Lower leg skin (tissue), 4 donors: ENCODE data around the gene RNF34. TPM values are rescaled to one million over a fixed set of nuclear protein-coding genes. Genes with fewer than 3 reads are reported as not detected.

Experiments
- DNase-seq, 2 donors: peaks; one replicate each; pipeline ENCODE4 v3.0.0-alpha.2; 2019; ENCODE audit warnings: low spot score in 2 of 2
- H3K4me3 ChIP-seq: fragments of 200-600 bp; sonication (generic); 2 replicates; pipeline ENCODE4 v1.5.1; 2017; ENCODE audit warnings: mild to moderate bottlenecking, low read depth; ENCODE audit not compliant: poor library complexity, severe bottlenecking
- POLR2A ChIP-seq, 2 donors: fragments of 450-650 bp; IDR thresholded peaks; one replicate each; pipeline ENCODE4 v1.6.1; 2016 to 2017; ENCODE audit warnings: antibody characterized with exemption in 2 of 2, mild to moderate bottlenecking in 1 of 2, moderate library complexity in 1 of 2
- WGBS, 2 donors: methylation state at CpG; one replicate each; pipeline ENCODE4 v1.1.5; 2018; 5-methylcytosine and 5-hydroxymethylcytosine counted together
- intact Hi-C: fragments of 100-400 bp; cut with DNase I; formaldehyde crosslinking; loops from one replicate; pipeline ENCODE4 v1.15.0; 2023; ENCODE audit warnings: low total_unique reads
- total RNA-seq, 4 donors: library from RNA; depleted of rRNA; stranded (reverse); fragments of >200 nt; gene quantifications; one replicate each; pipeline ENCODE4 v1.1.0, GENCODE V29; 2016
- TF ChIP-seq, protein P1 (sequence below), 3 donors: fragments of 450-650 bp; IDR thresholded peaks; one replicate each; pipeline ENCODE4 v1.5.1; 2016; ENCODE audit warnings: antibody characterized with exemption in 3 of 3, mild to moderate bottlenecking in 3 of 3, moderate library complexity in 2 of 3

The RNF34 gene
- total RNA-seq, 4 donors from 2014 or later: 18.9 to 32.1 (median 25.8) TPM

- TF ChIP-seq POLR2A (IDR thresholded peaks at IDR 0.05): no peak
- TF ChIP-seq, protein P1, sequence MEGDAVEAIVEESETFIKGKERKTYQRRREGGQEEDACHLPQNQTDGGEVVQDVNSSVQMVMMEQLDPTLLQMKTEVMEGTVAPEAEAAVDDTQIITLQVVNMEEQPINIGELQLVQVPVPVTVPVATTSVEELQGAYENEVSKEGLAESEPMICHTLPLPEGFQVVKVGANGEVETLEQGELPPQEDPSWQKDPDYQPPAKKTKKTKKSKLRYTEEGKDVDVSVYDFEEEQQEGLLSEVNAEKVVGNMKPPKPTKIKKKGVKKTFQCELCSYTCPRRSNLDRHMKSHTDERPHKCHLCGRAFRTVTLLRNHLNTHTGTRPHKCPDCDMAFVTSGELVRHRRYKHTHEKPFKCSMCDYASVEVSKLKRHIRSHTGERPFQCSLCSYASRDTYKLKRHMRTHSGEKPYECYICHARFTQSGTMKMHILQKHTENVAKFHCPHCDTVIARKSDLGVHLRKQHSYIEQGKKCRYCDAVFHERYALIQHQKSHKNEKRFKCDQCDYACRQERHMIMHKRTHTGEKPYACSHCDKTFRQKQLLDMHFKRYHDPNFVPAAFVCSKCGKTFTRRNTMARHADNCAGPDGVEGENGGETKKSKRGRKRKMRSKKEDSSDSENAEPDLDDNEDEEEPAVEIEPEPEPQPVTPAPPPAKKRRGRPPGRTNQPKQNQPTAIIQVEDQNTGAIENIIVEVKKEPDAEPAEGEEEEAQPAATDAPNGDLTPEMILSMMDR (IDR thresholded peaks at IDR 0.05): no peak
- 98 to 100% methylated on average over 2 of the region's 2 CpGs for WGBS, 2 donors
- DNase-seq: no peak
- intact Hi-C loops: no loop called here
- no peak overlapping the region for H3K4me3 ChIP-seq
Measured at GRCh38 chr12:121405211-121405610, 5.3 kb downstream of the RNF34 start.

DNA sequence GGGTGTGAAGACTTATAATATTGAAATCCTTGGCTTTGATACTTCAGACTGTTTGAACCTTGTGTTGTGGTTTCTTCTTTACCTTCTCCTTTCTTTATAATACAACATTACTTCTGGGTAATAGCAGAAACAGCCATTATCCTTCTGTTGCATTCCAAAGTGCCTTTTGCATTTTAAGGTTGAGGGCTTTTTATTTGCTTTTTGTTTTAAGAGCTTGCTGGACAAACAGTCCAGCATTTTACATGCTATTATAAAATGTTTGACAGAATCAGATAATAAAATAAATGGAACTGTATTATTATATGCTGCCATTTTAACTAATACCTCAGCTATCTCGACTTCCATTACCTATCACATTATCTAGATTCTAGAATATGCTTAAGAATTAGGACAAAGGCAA is 14.0 kb downstream of the RNF34 start:
- TF ChIP-seq, protein P1 (IDR thresholded peaks at IDR 0.05): no peak
- TF ChIP-seq POLR2A (IDR thresholded peaks at IDR 0.05): no peak
- no peak for DNase-seq
- intact Hi-C loops: no loop called here
- 91 to 93% methylated on average over 1 of the region's 1 CpG for WGBS, 2 donors
- H3K4me3 ChIP-seq: no peak overlapping the region

- WGBS, 2 donors: 91 to 93% methylated on average over 6 of the region's 6 CpGs
- intact Hi-C loops: no loop called here
Measured at GRCh38 chr12:121417847-121418246, 17.9 kb downstream of the RNF34 start.

GRCh38 chr12:121420109-121420508 is 20.2 kb downstream of the RNF34 start:
- H3K4me3 ChIP-seq: no peak overlapping the region
- intact Hi-C loops: no loop called here
- no peak for DNase-seq
- TF ChIP-seq, protein P1 (IDR thresholded peaks at IDR 0.05): no peak
- no peak for TF ChIP-seq POLR2A (IDR thresholded peaks at IDR 0.05)
- 87 to 92% methylated on average over 6 of the region's 6 CpGs for WGBS, 2 donors

More at GRCh38 chr12:121417847-121418246, 17.9 kb downstream of the RNF34 start:
- peak in 1 of 2 donors; percentile 34 for DNase-seq
- no peak for TF ChIP-seq POLR2A (IDR thresholded peaks at IDR 0.05)
- TF ChIP-seq, protein P1 (IDR thresholded peaks at IDR 0.05): no peak
- H3K4me3 ChIP-seq: no peak overlapping the region

DNA sequence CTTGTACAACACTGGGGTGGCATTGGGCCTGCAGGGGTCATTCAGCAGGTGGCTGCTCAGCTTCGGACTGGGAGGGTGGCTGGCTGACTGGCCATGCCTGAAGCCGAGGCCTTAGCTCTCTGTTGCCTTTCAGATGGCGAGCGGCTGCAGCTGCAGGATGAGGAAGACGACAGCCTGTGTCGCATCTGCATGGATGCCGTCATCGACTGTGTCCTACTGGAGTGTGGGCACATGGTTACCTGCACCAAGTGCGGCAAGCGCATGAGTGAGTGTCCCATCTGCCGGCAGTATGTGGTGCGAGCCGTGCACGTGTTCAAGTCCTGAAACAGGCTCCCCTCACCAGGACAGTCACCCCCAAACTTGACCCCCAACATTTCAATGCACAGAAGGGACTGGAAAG is 23.3 kb downstream of the RNF34 start:
- peak in 1 of 2 donors; percentile 65 for DNase-seq
- intact Hi-C loops: no loop called here
- 89 to 92% methylated on average over 14 of the region's 14 CpGs for WGBS, 2 donors
- no peak overlapping the region for H3K4me3 ChIP-seq
- TF ChIP-seq, protein P1 (IDR thresholded peaks at IDR 0.05): no peak
- no peak for TF ChIP-seq POLR2A (IDR thresholded peaks at IDR 0.05)
